Bone marrow (tissue), 2 donors: ENCODE measurements around the gene FMN2.
"Not testable (repeated sequence)": the region's sequence is repeated elsewhere in the genome, so short reads cannot be mapped to it uniquely, and the experiment has no call there.

Experiments
- DNase-seq, 2 donors: peaks; one replicate each; lab custom pipeline; 2025; lab: John Stamatoyannopoulos, UW

The FMN2 gene

GRCh38 chr1:240255922-240256321, 164.2 kb downstream of the FMN2 start:
- DNase-seq, result no peak

- DNase-seq, result no peak
These were observed 165.3 kb downstream of the FMN2 start for GRCh38 chr1:240256836-240257503.

GRCh38 chr1:240258910-240259309, 167.2 kb downstream of the FMN2 start:
- no peak for DNase-seq

GRCh38 chr1:240264494-240264893, 172.8 kb downstream of the FMN2 start:
- not testable (repeated sequence) for DNase-seq

- DNase-seq, result no peak
These were observed 179.4 kb downstream of the FMN2 start for GRCh38 chr1:240271081-240271480.

- DNase-seq, result no peak
These were observed 182.9 kb downstream of the FMN2 start for GRCh38 chr1:240274569-240274968.

- DNase-seq, result not testable (repeated sequence)
These were observed 183.5 kb downstream of the FMN2 start for GRCh38 chr1:240275219-240275618.

GRCh38 chr1:240278082-240278481, 186.4 kb downstream of the FMN2 start:
- no peak for DNase-seq

- DNase-seq, result no peak
These were observed 189.1 kb downstream of the FMN2 start for GRCh38 chr1:240280560-240281322.

- DNase-seq, result no peak
These were observed 190.6 kb downstream of the FMN2 start for GRCh38 chr1:240282061-240282830.

GRCh38 chr1:240284656-240285414, 193.2 kb downstream of the FMN2 start:
- no peak for DNase-seq

- no peak for DNase-seq
These were observed 193.9 kb downstream of the FMN2 start for GRCh38 chr1:240285540-240285939.

GRCh38 chr1:240287722-240288121, 196.0 kb downstream of the FMN2 start:
- DNase-seq, result no peak

GRCh38 chr1:240293706-240294105, 202.0 kb downstream of the FMN2 start:
- no peak for DNase-seq

- DNase-seq, result no peak
These were observed 202.9 kb downstream of the FMN2 start for GRCh38 chr1:240294566-240294965.

- no peak for DNase-seq
These were observed 204.1 kb downstream of the FMN2 start for GRCh38 chr1:240295811-240296210.

GRCh38 chr1:240304466-240304865, 212.8 kb downstream of the FMN2 start:
- DNase-seq, result no peak

- DNase-seq, result no peak
These were observed 215.0 kb downstream of the FMN2 start for GRCh38 chr1:240306673-240307072.

- DNase-seq, result no peak
These were observed 216.4 kb downstream of the FMN2 start for GRCh38 chr1:240308096-240308495.

GRCh38 chr1:240309769-240310168, 218.1 kb downstream of the FMN2 start:
- DNase-seq, result no peak

GRCh38 chr1:240310226-240310925, 218.7 kb downstream of the FMN2 start:
- no peak for DNase-seq
